ENCODE data around the gene EIF2A. TPM values are rescaled to one million over a fixed set of nuclear protein-coding genes. Genes with fewer than 3 reads are reported as not detected.

Gene EIF2A
- total RNA-seq, 4 donors from 2014 or later: 83.1 to 201 (median 109) TPM

- Histone ChIP-seq H3K36me3 (peaks cover 0 to 44% (median 0%) of the 10 kb centered on the region in 3 donors), H3K4me1 (no peaks in the 10 kb centered on the region), H3K9me3 (no peaks in the 10 kb centered on the region), H3K4me3 (no peak overlapping the region), H3K27me3 (no peaks in the 10 kb centered on the region), H3K27ac (no peak overlapping the region)
- no peak for TF ChIP-seq POLR2A (IDR thresholded peaks at IDR 0.05)
- TF ChIP-seq CTCF (IDR thresholded peaks at IDR 0.05): no peak
- DNase-seq: no peak
Observed at GRCh38 chr3:150556792-150557191, 10.2 kb downstream of the EIF2A start.

DNA sequence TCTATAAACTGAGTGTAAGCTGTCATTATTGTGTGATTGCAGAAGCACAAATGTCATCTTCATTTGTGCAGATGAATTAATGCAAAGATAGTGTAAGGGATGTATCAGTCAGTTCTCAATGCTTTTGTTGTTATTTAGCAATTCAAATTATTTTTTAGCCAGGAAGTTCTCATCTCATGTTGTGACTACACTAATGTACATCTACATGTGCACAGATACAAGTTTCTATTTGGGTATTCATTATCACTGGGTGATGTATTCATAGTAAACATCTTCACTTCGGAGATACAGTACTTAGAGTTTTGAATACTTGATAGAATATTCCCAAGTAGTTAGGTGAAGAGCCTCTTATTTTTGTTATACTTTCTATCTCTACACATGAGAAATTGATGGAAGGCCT, 11.1 kb downstream of the EIF2A start:
- Histone ChIP-seq H3K27ac (no peak overlapping the region), H3K4me3 (no peak overlapping the region), H3K27me3 (no peaks in the 10 kb centered on the region), H3K9me3 (no peaks in the 10 kb centered on the region), H3K36me3 (peaks cover 0 to 35% (median 0%) of the 10 kb centered on the region in 3 donors), H3K4me1 (no peaks in the 10 kb centered on the region)
- no peak for TF ChIP-seq POLR2A (IDR thresholded peaks at IDR 0.05)
- TF ChIP-seq CTCF (IDR thresholded peaks at IDR 0.05): no peak
- DNase-seq: no peak

- H3K9me3 ChIP-seq: no peaks in the 10 kb centered on the region
- TF ChIP-seq POLR2A (IDR thresholded peaks at IDR 0.05): no peak
- TF ChIP-seq CTCF (IDR thresholded peaks at IDR 0.05): no peak
Observed at GRCh38 chr3:150564243-150564642, 17.7 kb downstream of the EIF2A start.

DNA sequence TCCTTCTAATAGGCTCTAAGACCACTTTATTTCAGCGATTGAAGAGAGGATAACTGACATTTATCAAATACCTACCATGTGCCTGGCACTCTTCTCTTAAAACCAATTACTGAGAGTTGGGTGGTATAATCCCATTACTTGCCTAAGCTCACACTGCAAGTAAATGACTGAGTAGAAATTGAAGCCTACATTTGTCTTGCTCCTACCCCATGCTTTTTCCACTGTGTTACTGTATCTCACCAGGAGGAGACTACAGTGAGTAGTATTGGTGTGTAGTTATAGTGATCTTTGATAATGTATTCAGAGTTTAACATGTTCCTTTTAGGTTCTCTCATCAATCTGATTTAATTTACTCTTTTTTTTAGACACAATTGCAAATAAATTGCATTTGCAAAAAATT, 20.7 kb downstream of the EIF2A start:
- H3K27me3 ChIP-seq: no peaks in the 10 kb centered on the region
- TF ChIP-seq POLR2A (IDR thresholded peaks at IDR 0.05) (no peak), CTCF (IDR thresholded peaks at IDR 0.05) (no peak)
- no peak overlapping the region for H3K4me3 ChIP-seq
- no peak overlapping the region for H3K27ac ChIP-seq
- no peaks in the 10 kb centered on the region for H3K9me3 ChIP-seq
- H3K4me1 ChIP-seq: no peaks in the 10 kb centered on the region
- DNase-seq: no peak
- H3K36me3 ChIP-seq: peaks cover 0 to 78% (median 0%) of the 10 kb centered on the region in 3 donors

More at GRCh38 chr3:150564243-150564642, 17.7 kb downstream of the EIF2A start:
- no peak for DNase-seq
- H3K4me3 ChIP-seq: no peak overlapping the region
- H3K27me3 ChIP-seq: no peaks in the 10 kb centered on the region
- no peak overlapping the region for H3K27ac ChIP-seq
- H3K4me1 ChIP-seq: no peaks in the 10 kb centered on the region
- H3K36me3 ChIP-seq: peaks cover 0 to 50% (median 0%) of the 10 kb centered on the region in 3 donors

DNA sequence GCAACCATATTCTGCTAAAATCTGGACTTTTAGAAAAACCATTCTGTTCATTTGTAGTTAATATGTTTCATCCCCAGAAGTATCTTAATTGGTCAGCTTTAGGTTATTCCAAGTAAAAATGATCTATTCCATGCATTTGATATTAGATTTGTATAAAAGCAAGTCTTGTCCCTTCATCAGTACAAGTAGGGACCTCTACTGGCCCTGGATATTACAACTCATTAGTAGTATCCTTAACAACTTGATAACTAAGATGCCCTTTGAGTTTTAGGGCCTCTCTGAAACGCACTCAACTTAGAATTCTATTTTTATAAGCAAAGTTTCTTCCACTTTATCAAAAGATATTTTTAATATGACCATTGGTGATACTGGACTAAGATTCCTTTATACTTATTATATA, 31.3 kb downstream of the EIF2A start:
- DNase-seq: no peak

More for the DNA sequence above, 31.3 kb downstream of the EIF2A start:
- no peak for TF ChIP-seq CTCF (IDR thresholded peaks at IDR 0.05)
- no peak for TF ChIP-seq POLR2A (IDR thresholded peaks at IDR 0.05)
- H3K9me3 ChIP-seq: no peaks in the 10 kb centered on the region
- no peaks in the 10 kb centered on the region for H3K4me1 ChIP-seq
- no peak overlapping the region for H3K4me3 ChIP-seq
- H3K27me3 ChIP-seq: no peaks in the 10 kb centered on the region
- H3K27ac ChIP-seq: no peak overlapping the region
- peaks cover 0 to 66% (median 0%) of the 10 kb centered on the region in 3 donors for H3K36me3 ChIP-seq
